Peyer's patch (tissue), 4 donors: ENCODE data around the gene IKZF3.

Experiments used
- POLR2A ChIP-seq, 2 donors: fragments of 450-650 bp; IDR thresholded peaks; one replicate each; pipeline ENCODE4 v1.5.1; 2017; ENCODE audit warnings: antibody characterized with exemption in 2 of 2, mild to moderate bottlenecking in 2 of 2, moderate library complexity in 2 of 2
- TF ChIP-seq, protein P1 (sequence below), 6 experiments: fragments of 450-650 bp in 4 of 6; fragments of 200-600 bp in 2 of 6; sonication (generic) in 1 of 6; IDR thresholded peaks; one replicate each; pipeline ENCODE4 v1.5.1; 2017 to 2019; ENCODE audit warnings: antibody characterized with exemption in 6 of 6, mild to moderate bottlenecking in 3 of 6, moderate library complexity in 1 of 6

DNA sequence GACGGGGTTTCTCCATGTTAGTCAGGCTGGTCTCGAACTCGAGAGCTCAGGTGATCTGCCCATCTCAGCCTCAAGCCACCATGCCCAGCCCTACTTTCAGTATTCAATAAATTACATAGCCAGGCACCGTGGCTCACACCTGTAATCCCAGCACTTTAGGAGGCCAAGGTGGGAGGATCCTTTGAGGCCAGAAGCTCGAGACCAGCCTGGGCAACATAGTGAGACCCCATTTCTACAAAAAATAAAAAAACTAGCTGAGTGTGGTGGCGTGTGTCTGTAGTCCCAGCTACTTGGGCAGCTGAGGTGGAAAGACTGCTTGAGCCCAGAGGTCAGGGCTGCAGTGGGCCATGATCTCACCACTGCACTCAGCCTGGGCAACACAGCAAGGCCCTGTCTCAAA, 142.0 kb downstream of the IKZF3 start:
- TF ChIP-seq, protein P1, sequence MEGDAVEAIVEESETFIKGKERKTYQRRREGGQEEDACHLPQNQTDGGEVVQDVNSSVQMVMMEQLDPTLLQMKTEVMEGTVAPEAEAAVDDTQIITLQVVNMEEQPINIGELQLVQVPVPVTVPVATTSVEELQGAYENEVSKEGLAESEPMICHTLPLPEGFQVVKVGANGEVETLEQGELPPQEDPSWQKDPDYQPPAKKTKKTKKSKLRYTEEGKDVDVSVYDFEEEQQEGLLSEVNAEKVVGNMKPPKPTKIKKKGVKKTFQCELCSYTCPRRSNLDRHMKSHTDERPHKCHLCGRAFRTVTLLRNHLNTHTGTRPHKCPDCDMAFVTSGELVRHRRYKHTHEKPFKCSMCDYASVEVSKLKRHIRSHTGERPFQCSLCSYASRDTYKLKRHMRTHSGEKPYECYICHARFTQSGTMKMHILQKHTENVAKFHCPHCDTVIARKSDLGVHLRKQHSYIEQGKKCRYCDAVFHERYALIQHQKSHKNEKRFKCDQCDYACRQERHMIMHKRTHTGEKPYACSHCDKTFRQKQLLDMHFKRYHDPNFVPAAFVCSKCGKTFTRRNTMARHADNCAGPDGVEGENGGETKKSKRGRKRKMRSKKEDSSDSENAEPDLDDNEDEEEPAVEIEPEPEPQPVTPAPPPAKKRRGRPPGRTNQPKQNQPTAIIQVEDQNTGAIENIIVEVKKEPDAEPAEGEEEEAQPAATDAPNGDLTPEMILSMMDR (IDR thresholded peaks at IDR 0.05) = no peak
- no peak for TF ChIP-seq POLR2A (IDR thresholded peaks at IDR 0.05)
